GM12864 (cell line): Measurements from ENCODE around the gene SLC16A10.
"Not testable (repeated sequence)": the region's sequence is repeated elsewhere in the genome, so short reads cannot be mapped to it uniquely, and the experiment has no call there.

Source experiments
- DNase-seq: peaks from one replicate; pipeline ENCODE4 v3.0.0-alpha.2; 2011; ENCODE audit warnings: low read depth
- H3K4me3 ChIP-seq: 2 replicates; pipeline ENCODE4 v1.5.1; 2011; ENCODE audit warnings: mild to moderate bottlenecking, low read depth, low read length, control low read depth
- CTCF ChIP-seq: IDR thresholded peaks from 2 replicates; pipeline ENCODE4 v1.5.1; 2011; ENCODE audit warnings: low read depth, mild to moderate bottlenecking, moderate library complexity, low read length, control low read depth, inconsistent platforms; ENCODE audit errors: missing control alignments

The SLC16A10 gene

DNA sequence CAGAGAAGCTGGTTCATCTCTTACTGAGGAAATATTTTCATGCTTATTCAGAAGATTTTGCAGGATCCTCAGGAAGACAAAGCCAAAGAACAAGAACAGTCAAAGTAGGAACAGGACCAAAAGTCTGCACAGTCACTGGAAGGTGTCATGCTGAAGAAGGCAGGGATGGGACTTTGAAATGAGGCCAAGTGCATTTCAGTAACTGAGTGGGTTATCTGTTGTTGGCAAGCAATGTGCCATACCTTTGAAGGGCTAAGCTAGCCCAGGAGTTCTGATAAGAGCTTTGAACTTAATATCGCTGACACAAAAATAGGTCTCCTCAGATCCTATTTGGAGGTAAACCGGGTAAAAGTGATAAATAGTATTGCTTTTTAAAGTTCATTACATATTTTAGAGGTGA, 31.5 kb downstream of the SLC16A10 start:
- no peak for DNase-seq
- no peak overlapping the region for H3K4me3 ChIP-seq
- no peak for TF ChIP-seq CTCF

DNA sequence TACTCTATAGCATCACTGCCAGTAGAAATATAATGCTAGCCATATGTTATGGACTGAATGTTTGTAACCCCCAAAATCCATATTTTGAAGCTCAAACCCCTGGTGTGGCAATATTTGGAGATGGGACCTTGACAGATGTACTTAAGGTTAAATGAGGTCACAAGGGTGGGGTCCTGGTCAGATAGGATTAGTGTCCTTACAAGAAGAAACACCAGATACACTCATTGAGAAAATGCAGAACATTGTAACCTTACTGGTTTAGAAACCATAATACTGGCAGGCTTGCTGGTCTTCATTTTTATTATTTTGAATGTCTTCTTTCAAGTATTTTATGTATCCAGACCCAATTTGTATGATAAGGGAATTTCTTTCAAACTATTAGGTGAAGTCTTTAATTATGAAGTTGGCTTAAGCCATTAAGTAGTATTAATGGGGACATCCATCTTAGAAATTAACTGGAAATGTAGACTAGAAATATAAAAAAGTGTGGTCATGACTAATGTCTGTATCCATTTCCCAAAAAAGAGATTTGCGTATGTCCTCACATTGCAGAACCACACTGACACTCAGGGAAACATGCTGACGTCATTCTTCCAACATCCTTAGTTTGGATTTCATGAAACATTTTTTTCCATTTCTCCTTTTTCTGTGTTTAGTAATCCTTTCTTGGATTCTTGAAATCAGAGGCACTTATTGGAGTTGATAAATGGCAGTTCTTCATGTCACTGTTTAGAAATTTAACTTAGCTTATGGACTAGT, 32.4 kb downstream of the SLC16A10 start:
- no peak overlapping the region for H3K4me3 ChIP-seq
- DNase-seq = no peak
- no peak for TF ChIP-seq CTCF

DNA sequence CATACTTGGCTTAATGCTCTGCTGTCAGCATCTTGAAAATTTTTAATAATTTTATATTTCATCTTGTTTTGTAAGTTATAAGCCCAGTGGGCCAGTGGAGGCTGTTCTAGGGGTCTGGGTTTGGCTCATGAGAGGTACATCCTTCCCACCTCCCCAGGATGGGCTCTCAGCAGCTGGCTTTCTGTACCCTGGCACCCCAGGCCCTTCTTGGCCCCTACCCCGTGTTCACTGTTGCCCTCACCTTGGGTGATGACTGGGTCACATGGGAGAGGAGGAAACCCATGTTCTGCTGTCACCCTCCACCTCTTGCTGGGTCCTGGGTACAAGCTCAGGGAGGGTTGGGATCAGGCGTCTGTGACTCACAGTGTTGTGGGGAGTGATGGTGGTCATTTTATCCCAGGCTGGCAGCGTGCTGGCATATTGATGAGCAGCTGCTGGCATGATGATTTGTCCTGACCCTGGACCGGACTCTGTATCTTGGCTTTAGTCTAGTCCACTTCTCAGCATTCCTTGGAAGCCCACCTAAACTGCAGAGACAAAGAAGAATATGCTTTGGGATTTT, 34.6 kb downstream of the SLC16A10 start:
- TF ChIP-seq CTCF = no peak
- no peak for DNase-seq

GRCh38 chr6:111122458-111123286, 35.4 kb downstream of the SLC16A10 start:
- TF ChIP-seq CTCF = no peak
- no peak overlapping the region for H3K4me3 ChIP-seq
- no peak for DNase-seq

More for the DNA sequence above, 34.6 kb downstream of the SLC16A10 start:
- H3K4me3 ChIP-seq = no peak overlapping the region

GRCh38 chr6:111124406-111124805, 37.1 kb downstream of the SLC16A10 start:
- DNase-seq = no peak
- TF ChIP-seq CTCF = no peak
- H3K4me3 ChIP-seq = no peak overlapping the region

GRCh38 chr6:111129013-111129412, 41.7 kb downstream of the SLC16A10 start:
- no peak for TF ChIP-seq CTCF
- DNase-seq = no peak
- H3K4me3 ChIP-seq = no peak overlapping the region

DNA sequence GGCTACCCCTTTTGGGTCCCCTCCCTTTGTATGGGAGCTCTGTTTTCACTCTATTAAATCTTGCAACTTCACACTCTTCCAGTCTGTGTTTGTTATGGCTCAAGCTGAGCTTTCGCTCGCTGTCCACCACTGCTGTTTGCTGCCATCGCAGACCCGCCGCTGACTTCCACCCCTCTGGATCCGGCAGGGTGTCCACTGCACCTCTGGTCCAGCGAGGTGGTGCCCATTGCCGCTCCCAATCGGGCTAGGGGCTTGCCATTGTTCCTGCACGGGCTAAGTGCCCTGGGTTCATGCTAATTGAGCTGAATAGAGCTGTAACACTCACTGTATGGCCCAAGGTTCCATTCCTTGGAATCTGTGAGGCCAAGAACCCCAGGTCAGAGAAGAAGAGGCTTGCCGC, 43.7 kb downstream of the SLC16A10 start:
- not testable (repeated sequence) for H3K4me3 ChIP-seq, DNase-seq

- DNase-seq, H3K4me3 ChIP-seq: not testable (repeated sequence)
These were observed 45.4 kb downstream of the SLC16A10 start for GRCh38 chr6:111132669-111133068.

DNA sequence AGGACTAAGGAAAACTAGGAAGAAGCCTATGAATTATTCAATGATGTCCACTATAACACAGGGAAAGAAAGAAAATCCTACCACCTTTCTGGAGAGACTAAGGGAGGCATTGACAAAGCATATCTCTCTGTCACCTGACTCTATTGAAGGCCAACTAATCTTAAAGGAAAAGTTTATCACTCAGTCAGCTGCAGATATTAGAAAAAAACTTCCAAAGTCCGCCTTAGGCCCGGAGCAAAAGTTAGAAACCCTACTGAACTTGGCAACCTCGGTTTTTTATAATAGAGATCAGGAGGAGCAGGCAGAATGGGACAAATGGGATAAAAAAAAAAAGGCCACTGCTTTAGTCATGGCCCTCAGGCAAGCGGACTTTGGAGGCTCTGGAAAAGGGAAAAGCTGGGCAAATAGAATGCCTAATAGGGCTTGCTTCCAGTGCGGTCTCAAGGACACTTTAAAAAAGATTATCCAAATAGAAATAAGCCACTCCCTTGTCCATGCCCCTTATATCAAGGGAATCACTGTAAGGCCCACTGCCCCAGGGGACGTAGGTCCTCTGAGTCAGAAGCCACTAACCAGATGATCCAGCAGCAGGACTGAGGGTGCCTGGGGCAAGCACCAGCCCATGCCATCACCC, 47.0 kb downstream of the SLC16A10 start:
- DNase-seq, H3K4me3 ChIP-seq: not testable (repeated sequence)

DNA sequence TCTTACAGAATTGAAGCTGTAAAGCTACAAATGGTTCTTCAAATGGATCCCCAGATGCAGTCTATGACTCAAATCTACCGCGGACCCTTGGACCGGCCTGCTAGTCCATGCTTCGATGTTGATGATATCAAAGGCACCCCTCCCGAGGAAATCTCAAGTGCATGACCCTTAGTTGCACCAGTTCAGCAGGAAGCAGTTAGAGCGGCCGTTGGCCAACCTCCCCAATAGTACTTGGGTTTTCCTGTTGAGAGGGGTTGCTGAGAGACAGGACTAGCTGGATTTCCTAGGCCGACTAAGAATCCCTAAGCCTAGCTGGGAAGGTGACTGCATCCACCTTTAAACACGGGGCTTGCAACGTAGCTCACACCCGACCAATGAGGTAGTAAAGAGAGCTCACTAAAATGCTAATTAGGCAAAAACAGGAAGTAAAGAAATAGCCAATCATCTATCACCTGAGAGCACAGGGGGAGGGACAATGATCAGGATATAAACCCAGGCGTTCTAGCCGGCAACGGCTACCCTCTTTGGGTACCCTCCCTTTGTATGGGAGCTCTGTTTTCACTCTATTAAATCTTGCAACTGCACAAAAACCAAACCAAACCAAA, 50.3 kb downstream of the SLC16A10 start:
- H3K4me3 ChIP-seq, DNase-seq: not testable (repeated sequence)
